ENCODE results near the gene E2F2.

GRCh38 chr1:23578311-23578996, 47.4 kb upstream of the E2F2 start:
- no peak for TF ChIP-seq CTCF (IDR thresholded peaks at IDR 0.05; ENCODE audit: insufficient read depth, low read length, poor library complexity, severe bottlenecking)
- TF ChIP-seq EZH2phosphoT487 (conservative IDR thresholded peaks at IDR 0.05; ENCODE audit: low read length) = no peak

Data from SU-DHL-6 (cell line).